GM12801 (cell line): ENCODE results near the gene GNLY.

Experiments
- TF ChIP-seq, protein P1 (sequence below): IDR thresholded peaks from one replicate; pipeline ENCODE4 v1.5.1; 2011; ENCODE audit warnings: control low read depth; ENCODE audit not compliant: insufficient read length; ENCODE audit errors: extremely low read depth

The GNLY gene

DNA sequence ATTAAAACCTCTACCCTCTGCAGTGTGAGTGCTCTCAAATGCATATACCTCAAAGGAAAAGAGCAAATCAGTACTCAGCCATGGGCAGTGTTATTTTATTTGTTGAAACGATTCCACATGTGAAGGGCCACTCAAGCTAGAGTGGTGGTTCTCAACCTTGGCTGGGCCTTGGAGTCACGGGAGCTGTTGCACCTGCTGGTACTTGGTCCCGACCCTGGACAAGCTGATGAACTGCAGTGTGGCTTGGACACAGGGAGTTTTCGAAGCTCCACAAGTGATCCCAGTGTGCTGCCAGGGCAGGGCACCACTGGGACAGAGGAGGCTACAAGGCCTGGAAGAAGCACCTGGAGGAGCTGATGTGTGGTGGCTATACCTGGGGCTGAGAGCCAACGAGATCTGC is 19.7 kb downstream of the GNLY start:
- TF ChIP-seq, protein P1, sequence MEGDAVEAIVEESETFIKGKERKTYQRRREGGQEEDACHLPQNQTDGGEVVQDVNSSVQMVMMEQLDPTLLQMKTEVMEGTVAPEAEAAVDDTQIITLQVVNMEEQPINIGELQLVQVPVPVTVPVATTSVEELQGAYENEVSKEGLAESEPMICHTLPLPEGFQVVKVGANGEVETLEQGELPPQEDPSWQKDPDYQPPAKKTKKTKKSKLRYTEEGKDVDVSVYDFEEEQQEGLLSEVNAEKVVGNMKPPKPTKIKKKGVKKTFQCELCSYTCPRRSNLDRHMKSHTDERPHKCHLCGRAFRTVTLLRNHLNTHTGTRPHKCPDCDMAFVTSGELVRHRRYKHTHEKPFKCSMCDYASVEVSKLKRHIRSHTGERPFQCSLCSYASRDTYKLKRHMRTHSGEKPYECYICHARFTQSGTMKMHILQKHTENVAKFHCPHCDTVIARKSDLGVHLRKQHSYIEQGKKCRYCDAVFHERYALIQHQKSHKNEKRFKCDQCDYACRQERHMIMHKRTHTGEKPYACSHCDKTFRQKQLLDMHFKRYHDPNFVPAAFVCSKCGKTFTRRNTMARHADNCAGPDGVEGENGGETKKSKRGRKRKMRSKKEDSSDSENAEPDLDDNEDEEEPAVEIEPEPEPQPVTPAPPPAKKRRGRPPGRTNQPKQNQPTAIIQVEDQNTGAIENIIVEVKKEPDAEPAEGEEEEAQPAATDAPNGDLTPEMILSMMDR, result no peak

DNA sequence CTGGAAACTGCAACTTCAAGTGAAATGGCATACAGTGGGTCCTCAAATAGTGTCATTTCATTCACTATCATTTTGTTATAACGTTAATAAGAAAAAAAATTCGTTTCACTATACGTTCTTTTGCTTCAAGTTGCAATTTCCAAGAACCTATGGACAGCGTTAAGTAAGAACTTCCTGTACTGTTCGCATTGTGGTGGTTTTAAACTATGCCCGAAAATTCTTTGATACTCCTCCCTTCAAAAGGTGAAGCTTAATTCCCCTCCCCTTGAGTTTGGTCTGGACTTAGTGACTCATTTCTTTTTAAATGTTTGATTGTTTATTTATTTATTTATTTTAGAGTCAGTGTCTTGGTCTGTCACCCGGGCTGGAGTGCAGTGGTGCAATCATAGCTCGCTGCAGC is 20.7 kb downstream of the GNLY start:
- TF ChIP-seq, protein P1, result no peak

DNA sequence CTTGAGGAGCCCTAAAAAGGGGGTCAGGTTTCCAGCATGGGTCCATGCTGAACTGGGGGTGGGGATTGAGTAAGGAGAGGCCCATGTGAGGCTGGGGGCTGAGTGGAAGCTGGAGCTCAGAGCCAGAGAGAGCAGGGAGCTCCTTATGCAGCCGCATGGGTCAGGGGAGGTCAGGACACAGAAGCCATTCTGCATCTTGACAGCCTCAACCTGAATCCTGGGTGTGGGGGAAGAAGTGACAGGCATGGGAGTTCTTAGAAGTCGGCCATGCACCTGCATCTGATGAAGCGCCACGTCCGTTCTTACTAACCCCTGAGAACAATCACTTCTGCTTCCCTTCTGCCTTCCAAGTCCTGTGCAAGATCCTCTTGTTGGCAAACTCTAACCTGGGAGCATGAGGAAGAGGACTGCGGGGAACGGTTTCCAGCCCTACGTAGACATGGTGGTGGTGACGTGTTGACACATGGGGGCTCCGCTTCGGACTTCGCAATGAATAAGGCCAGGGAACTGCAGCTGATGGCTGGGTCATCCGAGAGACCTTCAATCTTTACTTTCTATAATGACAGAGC is 22.3 kb downstream of the GNLY start:
- TF ChIP-seq, protein P1, result no peak

DNA sequence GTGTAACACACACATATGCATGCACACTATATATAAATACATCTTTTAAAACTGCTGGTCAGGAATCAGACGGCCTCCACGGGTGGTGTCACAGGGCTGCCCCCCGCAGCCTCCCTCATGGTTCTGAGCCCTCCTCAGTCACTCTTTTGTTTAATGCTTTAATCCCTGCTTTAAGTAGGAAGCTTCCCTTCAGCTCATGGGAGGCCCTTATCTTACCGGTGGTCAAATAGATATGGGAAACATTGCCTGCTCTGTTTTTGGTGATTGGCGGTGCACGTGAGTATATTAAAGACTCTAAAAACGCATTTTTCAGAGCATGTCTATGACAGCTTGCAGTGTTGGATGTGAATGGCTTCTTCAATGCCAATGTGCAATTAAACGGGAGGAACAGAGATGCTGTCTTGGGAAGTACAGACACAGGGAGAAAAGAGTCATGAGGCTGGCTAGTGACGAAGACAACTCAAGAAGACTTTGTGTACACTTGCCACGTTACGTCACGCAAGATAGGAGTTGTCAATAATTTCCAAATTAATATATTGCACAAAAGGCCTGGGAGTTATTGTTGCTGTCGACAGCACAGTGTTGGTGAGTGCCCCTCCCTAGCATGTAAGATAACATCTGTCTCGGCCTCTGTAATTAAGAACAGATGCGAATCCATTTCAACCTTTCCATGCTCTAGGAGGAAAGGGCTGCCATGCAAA is 23.3 kb downstream of the GNLY start:
- TF ChIP-seq, protein P1, result no peak

DNA sequence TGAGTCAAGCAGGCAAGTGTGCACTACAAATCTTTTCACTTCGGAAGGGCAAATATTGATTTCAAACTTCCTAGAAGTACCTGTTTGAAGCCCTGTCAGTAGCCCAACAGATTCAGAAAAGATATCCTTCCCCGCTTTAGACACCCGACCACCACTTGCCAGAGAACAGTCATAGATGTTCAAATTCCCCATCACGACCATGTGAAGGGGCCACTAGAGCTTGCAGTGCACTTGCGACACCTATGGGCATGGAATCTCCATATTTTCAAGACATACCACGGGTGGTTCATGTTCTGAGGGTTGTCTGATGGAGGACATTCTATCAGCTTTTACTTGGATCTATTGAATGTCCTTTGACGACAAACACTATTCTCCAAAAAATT is 23.8 kb downstream of the GNLY start:
- TF ChIP-seq, protein P1, result no peak

DNA sequence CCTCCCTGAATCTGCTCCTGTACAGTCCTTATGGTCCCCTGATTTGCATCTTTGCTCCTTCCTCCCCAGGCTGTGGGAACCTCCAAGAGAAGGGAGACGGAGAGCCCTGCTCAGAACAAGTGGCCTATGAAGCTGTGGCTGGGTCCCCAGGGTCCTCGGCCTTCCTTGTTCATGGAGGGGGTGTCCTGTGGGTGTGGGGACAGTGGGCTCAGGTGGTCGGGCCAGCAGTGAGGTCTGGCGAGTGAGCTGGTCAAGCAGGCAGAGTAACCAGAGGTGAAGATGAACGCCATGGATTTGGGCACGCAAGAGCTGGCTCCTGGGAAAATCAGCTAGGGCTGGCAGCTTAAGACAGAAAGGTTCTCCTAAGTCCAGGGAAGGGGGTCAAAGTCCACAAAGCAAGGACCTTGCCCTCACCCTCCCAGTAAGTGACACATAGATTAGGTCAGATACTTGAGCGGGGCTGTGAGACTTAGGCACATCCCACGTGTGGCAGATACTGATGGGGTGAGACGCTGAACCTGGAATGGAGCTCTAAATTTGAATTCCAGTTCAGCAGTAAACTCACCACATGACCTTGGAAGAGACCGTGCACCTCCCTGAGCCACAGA is 24.8 kb downstream of the GNLY start:
- TF ChIP-seq, protein P1, result no peak

DNA sequence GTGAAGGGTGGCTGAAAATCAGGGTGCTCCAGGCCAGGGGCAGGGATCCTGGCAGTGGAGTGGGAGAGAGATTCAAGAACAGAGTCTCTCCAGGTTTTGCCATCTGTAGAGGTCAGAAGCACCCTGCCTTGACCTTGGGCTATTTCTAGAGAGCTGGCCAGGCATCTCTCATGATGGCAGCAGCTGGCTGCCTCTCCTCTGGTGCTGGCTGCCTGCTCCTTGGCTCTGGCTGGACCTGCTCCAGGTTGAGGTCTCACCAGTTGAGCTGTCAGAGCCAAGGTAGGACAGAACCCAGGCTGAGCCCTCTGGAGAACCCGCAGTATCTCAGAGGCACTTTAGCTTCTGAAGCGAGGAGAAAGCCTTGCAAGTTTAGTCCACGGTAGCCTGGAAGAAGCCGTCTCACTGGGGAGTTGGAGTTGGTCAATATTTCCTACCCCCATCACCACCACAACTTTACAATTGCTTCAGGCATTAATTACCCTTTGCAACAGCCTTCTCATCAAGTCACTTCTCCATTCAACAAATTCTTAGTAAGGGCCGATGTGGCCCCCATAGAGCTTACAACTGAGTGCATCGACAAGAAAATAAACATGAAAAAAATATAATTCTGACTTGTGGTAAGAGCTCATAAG is 25.6 kb downstream of the GNLY start:
- TF ChIP-seq, protein P1, result no peak
